Iris pigment epithelial cell (primary cell): ENCODE measurements around the gene OR52B6.
A peak's percentile ranks its signal among the peaks of the same experiment; 100 is the strongest.
"Not testable (repeated sequence)": the region's sequence is repeated elsewhere in the genome, so short reads cannot be mapped to it uniquely, and the experiment has no call there.

Experiments used
- DNase-seq: peaks from one replicate; pipeline ENCODE4 v3.0.0-alpha.2; 2011; ENCODE audit warnings: low read depth

OR52B6 gene, protein sequence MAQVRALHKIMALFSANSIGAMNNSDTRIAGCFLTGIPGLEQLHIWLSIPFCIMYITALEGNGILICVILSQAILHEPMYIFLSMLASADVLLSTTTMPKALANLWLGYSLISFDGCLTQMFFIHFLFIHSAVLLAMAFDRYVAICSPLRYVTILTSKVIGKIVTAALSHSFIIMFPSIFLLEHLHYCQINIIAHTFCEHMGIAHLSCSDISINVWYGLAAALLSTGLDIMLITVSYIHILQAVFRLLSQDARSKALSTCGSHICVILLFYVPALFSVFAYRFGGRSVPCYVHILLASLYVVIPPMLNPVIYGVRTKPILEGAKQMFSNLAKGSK

DNA sequence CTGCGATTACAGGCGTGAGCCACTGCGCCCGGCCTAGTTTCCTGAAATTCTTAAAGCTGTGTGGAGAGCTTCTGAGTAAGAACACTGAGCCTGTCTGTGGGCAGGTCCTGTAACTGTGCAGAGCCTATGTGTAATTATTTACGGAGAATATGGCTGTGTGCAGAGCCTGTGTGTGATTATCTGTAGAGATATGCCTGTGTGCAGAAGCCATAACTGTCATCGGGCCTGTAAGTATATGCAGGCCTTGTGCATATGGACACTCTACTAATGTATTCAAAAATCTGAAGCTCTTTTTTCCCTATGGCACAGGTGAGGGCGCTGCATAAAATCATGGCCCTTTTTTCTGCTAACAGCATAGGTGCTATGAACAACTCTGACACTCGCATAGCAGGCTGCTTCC is at the start of gene OR52B6:
TSS of gene OR52B6 (plus strand) at position 301 of the 400 bp plus-strand sequence. CDS start at position 301, 0 bp downstream.
- no peak for DNase-seq

DNA sequence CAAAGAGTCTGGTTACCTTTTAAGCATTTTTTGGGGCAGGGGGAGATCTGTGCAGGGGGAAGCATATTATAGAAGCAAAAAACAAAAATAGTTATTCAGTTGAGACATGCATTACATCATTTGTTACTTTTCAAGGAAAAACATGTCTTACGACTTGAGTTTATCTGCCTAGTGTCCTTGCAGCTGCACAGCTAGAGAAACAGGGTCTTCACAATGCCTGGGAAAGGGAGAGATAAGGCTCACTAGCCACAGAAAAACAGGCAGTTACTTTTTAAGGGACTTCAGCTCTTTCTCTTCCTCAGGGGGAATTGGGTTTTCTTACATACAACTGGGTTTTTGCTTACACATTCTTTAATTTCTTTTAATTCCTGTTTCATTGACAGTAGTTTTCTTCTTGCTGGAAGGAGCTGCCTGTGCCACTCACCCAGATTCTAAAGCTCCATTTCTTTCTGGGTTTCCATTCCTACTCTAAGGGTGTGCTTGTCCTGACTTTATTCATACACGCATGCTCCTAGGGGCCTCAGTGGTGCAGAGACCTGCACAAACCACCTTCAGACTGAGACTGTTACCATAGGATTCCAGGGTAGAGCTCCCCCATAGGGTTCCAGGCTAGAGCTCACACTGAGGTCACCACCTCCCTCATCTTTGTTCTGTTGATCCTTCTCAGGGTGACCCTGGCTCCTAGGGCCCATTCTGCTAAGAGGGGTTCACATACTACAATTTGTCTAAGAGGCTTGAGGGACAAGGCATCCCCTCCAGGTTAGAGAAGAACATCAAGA is 49.4 kb upstream of the OR52B6 start:
- DNase-seq, result no peak

DNA sequence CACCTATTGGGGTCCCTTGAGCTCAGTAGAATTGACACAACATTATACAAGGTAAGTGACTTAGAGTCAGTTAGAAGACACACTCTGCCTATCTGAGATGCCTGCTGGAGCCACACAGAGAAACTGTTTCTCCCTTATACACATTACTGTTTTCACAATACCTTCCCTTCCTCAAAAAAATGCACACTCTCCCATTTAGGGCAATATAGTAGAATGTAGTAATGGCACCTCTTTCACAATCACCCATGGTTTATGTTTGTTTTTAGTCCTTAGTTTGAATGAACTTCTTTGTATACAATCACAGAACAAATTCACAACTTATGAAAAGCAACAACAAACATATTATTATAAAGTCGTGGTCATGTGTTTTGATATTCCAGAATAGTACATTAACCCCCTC is 46.6 kb upstream of the OR52B6 start:
- DNase-seq, result no peak

DNA sequence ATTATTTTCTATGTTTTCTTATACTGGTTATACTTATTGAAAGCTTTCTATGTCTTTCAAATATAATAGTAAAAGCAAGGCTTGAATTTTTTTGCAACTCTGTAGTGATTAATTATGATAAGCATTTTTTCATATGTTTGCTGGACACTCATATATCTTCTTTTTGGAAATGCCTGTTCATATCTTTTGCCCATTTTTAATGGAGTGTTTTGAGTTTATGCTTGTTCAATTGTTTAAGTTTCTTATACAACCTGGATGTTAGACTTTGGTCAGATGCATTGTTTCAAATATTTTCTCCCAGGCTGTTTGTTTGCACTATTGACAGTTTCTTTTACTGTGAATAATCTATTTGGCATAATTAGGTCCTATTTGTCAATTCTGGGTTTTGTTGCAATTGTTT is 44.2 kb upstream of the OR52B6 start:
- no peak for DNase-seq

DNA sequence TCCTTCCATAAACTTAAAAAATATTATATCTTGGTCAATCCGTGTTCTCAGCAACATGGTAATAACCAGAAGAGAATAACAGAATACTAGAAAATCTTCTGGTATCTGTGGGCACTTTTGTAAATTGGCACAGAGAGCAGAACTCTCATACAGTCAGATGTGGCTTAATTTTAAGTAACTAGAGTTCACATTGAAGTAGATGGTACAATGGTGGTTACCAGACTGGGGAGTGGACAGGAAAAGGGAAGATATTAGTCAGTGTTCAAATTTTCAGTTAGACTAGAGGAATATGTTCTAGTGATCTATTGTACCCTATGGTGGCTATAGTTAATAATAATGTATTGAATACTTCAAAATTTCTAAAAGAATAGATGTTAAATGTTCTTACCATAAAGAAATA is 39.2 kb upstream of the OR52B6 start:
- no peak for DNase-seq

DNA sequence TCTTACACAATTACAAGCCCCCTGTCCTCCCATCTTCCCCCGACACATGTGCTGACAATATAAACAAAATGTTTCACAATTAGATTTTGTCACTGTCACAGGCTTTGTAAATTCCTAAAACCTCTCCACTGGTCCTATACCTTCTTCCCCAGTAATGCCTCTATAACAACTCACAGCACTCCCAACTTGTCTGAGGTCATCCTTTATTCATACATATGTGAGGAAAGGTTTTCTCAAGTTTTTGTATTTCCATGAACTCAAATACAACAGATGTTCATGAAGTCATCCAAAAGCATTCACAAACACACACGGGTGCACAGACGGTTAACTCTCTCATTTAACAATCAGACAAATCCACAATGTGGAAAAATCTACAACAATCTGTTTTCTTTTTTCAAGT is 34.2 kb upstream of the OR52B6 start:
- peak; percentile 8 for DNase-seq

DNA sequence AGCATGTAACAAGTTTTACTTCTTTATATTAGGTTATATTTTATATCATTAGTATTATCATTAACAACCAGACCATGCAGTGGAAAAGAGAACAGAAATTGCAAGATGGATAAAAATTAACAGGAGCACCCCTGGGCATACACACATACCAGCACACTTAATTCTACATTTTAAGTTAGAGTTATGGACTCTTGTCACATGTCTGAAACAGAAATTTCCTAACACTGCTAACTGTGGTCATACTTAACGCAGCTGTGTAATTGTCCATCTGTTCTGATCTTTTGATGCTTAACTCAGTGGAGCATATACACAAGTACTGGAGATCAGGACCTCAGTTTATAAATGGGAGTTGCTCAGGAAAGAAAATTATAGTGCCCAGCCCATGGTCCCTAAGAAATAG is 32.7 kb upstream of the OR52B6 start:
- no peak for DNase-seq

DNA sequence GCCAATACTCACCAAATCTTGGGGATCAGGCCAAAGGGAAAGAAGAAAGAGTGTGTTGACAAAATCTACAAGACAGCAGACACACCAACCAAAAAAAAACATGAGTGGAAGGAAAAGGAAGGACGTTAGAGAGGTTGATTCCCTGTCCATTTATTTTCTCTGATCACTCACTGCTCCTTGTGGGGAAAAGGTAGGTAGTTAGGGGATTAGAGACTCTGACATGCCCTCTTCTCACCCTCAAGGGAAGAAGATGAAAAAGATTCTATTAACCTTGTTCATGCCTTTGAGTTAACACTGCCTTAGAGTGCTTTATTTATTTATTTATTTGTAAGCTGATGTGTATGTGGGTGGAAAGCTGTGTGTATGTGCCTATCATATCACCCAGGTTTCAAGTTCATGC is 32.2 kb upstream of the OR52B6 start, which contains the start of gene OR52H1:
TSS of gene OR52H1 (minus strand) at position 101 of the 400 bp plus-strand sequence. CDS start 3,035 bp downstream, outside the sequence.
- DNase-seq, result no peak

DNA sequence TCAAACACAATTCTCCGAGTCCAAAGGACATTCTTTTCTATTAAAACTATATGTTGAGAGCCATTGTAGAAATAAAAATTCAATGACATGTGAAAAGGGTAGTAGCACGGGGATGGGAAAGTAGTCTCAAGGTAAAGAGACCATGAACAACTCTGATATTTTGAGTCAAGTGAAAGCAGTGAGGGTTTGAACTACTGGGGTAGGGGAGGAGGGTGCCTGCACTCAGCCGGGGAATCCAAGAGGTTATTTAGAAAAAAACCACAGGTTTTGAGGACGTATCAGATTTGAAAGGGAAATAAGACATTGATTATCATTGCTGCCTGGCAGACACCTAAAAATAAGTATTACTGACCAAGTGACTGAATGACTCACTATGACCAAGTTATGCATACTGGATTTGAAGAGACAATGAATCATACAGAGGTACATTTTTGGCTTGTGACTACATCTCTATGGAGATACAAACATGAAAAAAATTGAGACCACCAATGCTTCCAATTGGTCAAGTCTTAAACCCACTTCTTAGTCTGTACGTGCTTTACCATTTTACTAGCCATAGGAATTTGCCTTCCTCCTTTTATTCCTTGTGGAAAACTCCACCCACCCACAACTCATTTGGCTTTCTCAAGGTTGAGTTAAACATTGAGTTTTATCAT is 30.1 kb upstream of the OR52B6 start:
- DNase-seq, result peak; percentile 83

DNA sequence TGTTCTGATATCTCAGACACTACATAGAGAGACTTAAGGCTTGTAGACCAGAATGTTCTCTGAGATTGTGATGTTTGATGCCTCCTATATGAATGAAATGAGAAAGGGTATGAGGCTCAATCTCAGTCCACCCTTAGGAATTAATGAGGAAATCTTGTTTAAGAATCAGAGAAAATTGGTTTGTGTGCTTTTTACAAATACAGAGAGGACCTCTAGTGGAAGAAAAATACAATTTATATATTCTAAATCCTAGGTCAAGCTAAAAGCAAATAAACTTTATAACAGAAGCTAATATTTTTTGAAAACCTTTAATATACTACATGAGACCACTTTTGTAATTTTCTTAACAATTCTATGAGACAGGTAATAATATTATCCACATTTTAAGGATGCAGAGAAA is 27.3 kb upstream of the OR52B6 start:
- DNase-seq, result no peak

DNA sequence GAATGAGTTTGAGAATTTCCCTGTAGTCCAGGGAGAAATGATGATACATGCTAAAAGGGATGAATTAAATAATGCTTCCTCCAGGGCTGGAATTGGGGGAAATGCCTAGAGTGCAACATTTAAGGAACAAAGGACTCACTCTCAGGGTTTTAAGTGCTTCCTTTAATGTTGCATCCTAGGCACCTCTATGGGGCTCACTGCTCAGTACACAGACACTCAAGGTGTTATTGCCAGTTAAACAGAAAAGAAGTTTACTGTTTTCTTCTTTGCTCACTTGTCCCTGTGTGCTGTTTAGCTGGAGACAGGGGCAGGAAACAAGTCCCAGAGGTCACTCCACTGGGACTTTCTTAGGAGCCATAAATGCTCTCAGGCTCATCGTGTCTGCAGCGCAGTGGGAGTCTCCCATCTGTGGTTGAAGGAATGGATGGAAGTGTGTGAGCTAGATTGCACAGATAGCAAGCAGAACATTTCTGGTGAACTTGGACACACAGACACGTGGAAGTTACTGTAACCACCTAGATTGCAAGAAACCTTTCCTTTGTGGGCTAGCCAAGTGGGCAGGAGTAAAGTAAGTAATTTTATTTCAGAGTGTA is 24.0 kb upstream of the OR52B6 start:
- DNase-seq, result no peak

DNA sequence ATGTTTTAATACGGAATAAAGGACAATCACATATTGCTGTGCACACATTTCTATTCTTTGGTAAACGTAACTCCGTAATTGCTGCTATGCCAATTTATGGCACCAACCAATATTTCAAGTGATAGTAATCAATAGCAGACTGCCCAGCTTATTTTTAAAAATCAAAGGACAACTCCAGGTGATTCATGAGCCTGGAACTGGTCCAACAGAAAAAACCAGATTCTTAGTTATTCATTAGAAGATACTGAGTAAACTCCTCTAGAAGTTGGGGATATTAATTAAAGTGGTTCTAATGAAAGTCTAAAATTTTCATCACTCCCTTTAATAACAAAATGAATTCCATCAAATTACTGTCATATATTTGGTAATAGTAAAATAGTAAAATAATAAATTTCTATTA is 22.9 kb upstream of the OR52B6 start:
- DNase-seq, result no peak

DNA sequence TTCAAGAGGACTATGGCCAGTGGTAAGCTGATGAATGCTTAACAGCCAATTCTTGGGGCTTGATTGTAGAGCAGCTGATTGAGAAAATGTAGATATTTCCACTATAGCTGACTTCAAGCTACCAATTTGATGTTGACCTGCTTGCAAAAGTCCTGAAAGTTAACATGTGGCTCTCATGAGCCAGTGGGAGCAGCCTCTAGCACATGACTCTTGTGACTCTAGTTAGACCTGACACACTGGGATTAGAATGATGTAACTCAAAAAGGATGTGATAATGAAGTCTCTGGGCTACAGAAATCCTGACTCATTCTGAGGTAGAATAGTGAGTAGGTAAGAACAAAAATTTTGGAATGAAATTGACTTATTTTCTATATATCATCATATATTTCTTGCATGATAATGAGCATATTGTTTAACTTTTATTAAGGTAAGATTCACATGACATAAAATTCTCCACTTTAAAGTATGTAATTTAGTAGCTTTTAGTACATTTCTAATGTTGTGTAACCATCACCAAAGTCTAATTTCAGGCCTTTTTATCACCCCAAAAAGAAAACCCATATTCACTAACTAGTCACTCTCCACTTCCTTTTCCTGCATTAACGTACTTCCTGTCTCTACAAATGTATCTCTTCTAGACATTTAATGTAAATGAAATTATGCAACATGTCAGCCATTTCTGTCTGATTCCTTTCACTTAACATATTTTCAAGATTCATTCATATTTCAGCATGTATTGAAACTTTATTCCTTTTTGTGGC is 16.2 kb upstream of the OR52B6 start:
- DNase-seq, result peak; percentile 15

DNA sequence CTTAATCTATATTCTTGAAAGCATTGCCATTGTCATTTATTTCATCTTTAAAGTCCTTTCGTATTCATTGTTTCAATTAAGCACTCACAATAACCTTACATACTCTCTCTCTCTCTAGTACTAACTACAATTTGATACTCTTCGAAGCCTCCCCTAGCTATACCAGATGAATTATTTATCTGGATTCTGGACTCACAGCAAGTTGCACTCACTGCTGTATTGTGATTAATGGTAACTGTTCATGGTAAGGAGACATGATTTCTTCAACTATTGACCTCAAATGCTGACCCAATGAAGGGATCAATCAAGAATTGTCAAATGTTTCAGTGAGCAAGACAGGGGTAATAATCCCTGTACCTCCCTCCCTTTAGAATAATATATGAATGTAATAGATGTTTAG is 6.0 kb upstream of the OR52B6 start:
- DNase-seq, result no peak

DNA sequence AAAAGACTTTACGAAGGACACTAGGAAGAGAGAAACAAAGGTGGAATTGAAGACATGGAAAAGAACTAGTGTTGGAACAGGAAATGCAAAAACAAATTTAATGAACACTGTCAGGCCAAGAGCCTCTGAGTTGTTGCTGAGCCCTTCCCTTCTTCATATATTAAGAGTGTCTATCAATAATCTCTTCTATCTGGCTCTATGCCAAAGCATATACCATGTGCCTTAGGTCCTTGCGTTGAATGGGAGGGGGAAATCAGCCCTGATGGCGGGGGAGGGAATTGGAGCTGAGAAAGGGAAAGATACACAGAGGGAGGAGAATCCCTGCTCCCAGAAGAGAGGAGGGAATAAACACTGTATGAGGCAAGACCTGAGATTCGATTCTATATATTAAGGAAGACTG is 5.5 kb upstream of the OR52B6 start:
- DNase-seq, result no peak

DNA sequence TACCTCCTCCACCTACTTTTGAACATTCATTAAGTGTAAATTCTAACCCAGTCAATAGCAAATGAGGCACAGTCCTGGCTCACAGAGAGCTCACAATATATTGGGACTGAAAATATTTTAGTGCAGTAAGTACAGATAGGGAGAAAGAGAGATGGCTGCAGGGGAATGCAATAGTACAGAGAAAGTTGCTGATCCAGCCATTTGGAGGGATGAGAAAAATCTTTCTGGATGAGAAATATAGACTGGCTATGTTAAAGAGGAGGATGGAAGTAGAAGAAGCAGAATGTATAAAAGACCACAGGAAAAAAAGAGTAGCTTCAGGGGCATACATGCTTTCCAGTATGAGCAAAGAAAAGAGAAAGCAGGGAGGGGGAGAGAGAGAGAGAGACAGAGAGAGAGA is 3.6 kb upstream of the OR52B6 start:
- no peak for DNase-seq

DNA sequence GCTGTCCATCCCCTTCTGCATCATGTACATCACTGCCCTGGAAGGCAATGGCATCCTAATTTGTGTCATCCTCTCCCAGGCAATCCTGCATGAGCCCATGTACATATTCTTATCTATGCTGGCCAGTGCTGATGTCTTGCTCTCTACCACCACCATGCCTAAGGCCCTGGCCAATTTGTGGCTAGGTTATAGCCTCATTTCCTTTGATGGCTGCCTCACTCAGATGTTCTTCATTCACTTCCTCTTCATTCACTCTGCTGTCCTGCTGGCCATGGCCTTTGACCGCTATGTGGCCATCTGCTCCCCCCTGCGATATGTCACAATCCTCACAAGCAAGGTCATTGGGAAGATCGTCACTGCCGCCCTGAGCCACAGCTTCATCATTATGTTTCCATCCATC is 337 bp downstream of the OR52B6 start:
- DNase-seq, result no peak

DNA sequence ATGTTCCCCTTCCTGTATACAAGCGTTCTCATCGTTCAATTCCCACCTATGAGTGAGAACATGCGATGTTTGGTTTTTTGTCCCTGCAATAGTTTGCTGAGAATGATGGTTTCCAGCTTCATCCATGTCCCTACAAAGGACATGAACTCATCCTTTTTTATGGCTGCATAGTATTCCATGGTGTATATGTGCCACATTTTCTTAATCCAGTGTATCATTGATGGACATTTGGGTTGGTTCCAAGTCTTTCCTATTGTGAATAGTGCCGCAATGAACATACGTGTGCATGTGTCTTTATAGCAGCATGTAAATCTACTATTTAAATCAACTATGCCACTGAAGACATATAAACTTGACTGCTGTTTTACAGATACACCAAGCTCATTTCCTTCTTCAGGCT is 3.8 kb downstream of the OR52B6 start:
- not testable (repeated sequence) for DNase-seq

DNA sequence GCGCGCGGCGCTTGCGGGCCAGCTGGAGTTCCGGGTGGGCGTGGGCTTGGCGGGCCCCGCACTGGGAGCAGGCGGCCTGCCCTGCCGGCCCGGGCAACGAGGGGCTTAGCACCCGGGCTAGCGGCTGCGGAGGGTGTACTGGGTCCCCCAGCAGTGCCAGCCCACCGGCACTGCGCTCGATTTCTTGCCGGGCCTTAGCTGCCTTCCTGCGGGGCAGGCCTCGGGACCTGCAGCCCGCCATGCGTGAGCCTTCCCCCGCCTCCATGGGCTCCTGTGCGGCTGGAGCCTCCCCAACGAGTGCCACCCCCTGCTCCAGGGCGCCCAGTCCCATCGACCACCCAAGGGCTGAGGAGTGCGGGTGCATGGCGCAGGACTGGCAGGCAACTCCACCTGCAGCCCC is 9.2 kb downstream of the OR52B6 start:
- DNase-seq, result not testable (repeated sequence)

DNA sequence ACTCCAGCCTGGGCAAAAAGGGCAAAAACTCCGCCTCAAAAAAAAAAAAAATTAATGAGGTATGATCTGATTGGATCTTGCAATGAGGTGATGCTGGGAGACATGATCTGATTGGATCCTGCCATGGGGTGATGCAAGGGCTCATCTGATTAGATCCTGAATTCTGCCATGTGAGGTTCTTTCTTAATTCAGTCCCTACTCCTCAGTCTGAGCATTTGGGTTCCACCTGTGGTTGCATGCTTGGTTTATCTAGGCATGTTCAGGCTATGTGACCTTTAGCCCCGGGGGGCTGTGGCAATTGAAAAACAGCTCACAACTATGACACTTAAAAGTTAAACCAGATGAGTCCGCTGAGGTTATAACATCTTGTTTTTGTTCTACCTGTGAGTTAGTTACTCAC is 10.9 kb downstream of the OR52B6 start:
- no peak for DNase-seq

DNA sequence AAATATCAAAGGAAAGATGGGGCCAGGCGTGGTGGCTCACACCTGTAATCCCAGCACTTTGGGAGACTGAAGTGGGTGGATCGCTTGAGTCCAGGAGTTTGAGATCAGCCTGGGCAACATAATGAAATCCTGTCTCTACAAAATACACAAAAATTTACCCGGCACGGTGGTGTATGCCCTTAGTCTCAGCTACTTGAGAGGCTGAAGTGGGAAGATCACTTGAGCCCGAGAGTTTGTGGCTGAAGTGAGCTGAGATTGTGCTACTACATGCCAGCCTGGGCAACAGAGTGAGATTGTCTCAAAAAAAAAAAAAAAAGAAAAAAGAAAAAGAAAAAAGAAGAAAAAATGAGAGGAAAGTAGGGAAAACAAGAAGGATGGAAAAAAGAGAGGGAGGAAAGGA is 11.9 kb downstream of the OR52B6 start:
- no peak for DNase-seq

DNA sequence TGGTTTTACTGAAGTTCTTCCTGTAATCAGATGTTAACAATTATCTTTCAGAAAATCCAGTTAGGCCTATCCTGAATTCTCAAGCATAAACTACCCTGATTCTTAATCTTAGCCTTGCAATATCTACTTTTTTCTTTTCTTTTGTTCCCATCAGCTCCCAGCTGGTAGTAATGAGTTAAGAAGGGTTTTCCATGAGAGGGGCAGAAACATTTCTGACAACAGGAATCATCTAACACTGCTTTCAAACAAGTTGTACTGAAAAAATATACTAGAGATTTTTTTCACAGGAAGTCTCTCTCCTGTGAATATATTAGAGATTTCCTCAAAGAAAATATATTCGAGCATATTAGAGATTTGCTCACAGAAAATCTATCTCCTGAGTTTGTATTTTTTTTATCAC is 12.5 kb downstream of the OR52B6 start:
- no peak for DNase-seq
